Uterus (tissue), 2 donors: ENCODE results near the gene ASIC4.

Experiments used
- POLR2A ChIP-seq, 2 donors: fragments of 450-650 bp; IDR thresholded peaks; one replicate each; pipeline ENCODE4 v1.6.1; 2016; ENCODE audit warnings: antibody characterized with exemption in 2 of 2, mild to moderate bottlenecking in 1 of 2, moderate library complexity in 1 of 2
- TF ChIP-seq, protein P1 (sequence below), 4 experiments: fragments of 200-600 bp in 2 of 4; fragments of 450-650 bp in 2 of 4; sonication (generic) in 2 of 4; IDR thresholded peaks; one replicate each; pipeline ENCODE4 v1.5.1; 2016 to 2019; ENCODE audit warnings: antibody characterized with exemption in 4 of 4, mild to moderate bottlenecking in 2 of 4, moderate library complexity in 1 of 4

DNA sequence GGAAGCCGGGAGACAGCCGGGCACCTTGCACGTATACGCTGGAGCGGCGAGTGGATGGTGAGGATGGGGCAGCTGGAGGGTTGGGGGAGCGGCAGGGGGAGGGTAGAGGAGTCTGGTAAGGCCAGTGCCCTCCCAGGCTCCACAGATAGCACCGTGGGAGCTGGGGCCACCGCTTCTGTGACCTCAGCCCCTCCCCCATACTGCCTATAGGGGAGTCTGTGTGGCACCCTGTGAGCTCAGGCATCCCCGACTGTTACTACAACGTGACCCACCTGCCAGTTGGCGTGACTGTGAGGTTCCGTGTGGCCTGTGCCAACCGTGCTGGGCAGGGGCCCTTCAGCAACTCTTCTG, 25.5 kb upstream of the ASIC4 start:
- TF ChIP-seq, protein P1, sequence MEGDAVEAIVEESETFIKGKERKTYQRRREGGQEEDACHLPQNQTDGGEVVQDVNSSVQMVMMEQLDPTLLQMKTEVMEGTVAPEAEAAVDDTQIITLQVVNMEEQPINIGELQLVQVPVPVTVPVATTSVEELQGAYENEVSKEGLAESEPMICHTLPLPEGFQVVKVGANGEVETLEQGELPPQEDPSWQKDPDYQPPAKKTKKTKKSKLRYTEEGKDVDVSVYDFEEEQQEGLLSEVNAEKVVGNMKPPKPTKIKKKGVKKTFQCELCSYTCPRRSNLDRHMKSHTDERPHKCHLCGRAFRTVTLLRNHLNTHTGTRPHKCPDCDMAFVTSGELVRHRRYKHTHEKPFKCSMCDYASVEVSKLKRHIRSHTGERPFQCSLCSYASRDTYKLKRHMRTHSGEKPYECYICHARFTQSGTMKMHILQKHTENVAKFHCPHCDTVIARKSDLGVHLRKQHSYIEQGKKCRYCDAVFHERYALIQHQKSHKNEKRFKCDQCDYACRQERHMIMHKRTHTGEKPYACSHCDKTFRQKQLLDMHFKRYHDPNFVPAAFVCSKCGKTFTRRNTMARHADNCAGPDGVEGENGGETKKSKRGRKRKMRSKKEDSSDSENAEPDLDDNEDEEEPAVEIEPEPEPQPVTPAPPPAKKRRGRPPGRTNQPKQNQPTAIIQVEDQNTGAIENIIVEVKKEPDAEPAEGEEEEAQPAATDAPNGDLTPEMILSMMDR (IDR thresholded peaks at IDR 0.05), result no peak
- no peak for TF ChIP-seq POLR2A (IDR thresholded peaks at IDR 0.05)
